Endometrial microvascular endothelial cells (primary cell): Measurements from ENCODE around the gene TMEM267. TPM values are rescaled to one million over a fixed set of nuclear protein-coding genes. Genes with fewer than 3 reads are reported as not detected.
"Not testable (repeated sequence)": the region's sequence is repeated elsewhere in the genome, so short reads cannot be mapped to it uniquely, and the experiment has no call there.

ENCODE experiments used
- in situ Hi-C: cut with HindIII; loops from 2 replicates; pipeline ENCODE4 v1.10.0; 2017; ENCODE audit warnings: low sequenced_read_pairs, low pct_unique_long_range_greater_than_20kb; ENCODE audit errors: inconsistent ontology term
- total RNA-seq: library from RNA; depleted of rRNA; stranded (reverse); fragments of >200 nt; gene quantifications from one replicate; pipeline ENCODE4 v1.2.3, GENCODE V29; 2015; ENCODE audit errors: inconsistent ontology term

TMEM267 gene
- 21.8 TPM for total RNA-seq

DNA sequence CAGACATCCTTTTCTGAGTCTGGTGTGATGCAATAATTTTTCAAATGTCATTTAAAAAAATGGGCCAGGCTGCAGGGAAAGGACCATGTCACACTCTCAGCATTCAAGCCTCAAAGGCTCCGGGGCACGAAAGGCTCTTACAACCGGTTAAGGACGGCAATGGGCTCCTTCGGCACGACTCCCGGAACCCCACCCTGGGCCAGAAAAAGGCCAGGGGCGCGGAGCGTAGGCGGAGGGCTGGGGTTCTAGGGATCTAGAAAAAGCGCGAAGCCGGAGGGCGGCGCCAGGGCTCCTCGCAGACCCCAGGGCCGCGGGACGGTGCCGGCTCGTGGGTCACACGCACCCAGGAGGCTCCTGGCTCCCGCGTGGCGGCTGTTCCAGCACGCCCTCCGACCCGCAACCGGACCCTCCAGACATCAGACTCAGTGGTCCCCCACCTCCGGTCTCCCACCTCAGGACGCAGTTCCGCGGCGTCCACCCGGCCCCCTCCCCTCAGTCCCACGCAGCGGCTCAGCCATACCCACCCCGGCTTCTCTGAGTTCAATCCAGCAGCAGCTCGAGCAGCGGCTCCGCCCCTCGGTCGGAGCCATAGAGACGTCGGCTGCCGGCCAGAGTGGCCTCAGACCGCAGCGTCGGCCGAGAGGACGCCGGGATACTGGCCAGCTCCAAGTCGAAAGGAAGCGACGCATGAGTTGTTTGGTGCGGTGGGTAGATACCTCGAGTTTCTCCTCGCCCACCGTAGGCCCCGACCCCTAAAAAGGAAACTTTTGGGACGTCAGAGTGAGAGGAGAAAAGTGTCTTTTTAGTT lies at the start of gene TMEM267:
Gene TMEM267 (minus strand): TSS at position 568 of the 808 bp plus-strand sequence. CDS start 29,896 bp downstream, outside the sequence.
- in situ Hi-C loops = no loop called here

GRCh38 chr5:43530648-43531047 lies 47.0 kb upstream of the TMEM267 start:
- in situ Hi-C loops = no loop called here

DNA sequence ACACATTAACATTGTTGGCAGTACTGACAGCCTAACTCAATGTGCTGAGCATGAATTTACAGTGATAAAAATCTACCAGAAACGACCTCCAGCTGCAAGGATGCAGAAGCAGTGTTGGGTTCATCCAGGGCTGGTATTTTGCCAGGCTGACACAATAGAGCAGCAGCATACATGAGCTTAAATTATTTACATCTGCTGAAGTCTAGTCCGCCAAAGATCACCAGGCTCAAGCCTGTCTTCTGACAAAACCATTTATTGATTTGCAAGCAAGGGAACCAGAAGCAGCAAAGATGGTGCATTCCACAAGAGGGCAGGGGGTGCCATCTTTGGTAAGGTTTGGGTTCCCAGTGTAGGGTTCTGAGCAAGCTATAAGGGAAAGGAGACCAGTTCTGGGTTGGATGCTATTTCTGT lies 40.0 kb upstream of the TMEM267 start:
- in situ Hi-C loops = no loop called here

DNA sequence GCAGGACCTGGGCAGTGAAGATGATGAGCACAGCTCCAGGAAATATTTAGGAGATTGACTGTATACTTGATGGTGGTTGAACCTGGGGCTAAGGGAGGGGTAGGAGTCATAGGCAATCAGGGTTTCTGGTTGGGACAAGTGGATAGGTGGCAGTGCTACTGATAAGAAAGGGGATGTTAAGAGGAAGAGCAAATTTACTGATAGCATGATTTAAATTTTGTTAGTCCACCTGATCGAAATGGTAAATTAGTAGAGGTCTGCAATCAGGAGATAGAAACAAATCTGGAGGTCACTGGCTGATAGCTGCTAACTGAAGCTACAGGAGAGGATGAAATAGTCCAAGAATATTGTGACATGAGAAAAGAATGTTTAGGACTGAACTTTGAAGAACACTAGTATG lies 37.0 kb upstream of the TMEM267 start:
- in situ Hi-C loops = no loop called here

- in situ Hi-C loops = no loop called here
Measured at GRCh38 chr5:43515678-43516048, 32.0 kb upstream of the TMEM267 start.

GRCh38 chr5:43514816-43515677 lies 31.4 kb upstream of the TMEM267 start, which contains the start of gene C5orf34:
C5orf34 (minus strand) TSS chr5:43515148; CDS start chr5:43509339, 5,809 bp downstream.
- in situ Hi-C loops = no loop called here

- in situ Hi-C loops = no loop called here
Measured at GRCh38 chr5:43514471-43514815, 30.8 kb upstream of the TMEM267 start.

- in situ Hi-C loops = no loop called here
Measured at GRCh38 chr5:43514025-43514424, 30.4 kb upstream of the TMEM267 start.

DNA sequence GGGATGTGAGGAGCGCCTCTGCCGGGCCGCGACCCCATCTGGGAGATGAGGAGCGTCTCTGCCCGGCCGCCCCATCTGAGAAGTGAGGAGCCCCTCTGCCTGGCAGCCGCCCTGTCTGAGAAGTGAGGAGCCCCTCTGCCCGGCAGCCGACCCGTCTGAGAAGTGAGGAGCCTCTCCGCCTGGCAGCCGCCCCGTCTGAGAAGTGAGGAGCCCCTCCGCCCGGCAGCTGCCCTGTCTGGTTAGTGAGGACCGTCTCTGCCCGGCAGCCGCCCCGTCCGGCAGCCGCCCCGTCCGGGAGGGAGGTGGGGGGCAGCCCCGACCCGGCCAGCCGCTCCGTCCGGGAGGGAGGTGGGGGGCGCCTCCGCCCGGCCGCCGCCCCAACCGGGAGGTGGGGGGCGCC lies 27.4 kb upstream of the TMEM267 start:
- in situ Hi-C loops = not testable (repeated sequence)

DNA sequence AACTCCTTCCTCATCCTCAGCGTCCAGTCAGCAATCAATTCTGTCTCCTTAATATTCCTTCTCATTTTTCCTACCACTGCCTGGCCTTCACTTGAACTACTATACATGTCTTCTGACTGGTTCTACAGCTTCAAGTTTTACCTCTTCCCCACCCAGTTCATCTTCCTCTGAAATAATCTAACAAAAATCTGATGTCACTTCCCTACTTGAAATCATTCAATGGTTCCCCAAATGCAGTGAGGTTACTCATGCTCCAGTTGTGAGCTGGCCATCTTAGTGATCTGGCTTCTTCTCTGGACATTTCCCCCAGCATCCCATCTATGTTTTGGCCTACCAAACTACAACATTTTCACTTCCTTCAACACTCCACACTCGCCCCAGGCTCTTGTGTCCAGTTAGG lies 14.9 kb upstream of the TMEM267 start:
- in situ Hi-C loops = no loop called here

- in situ Hi-C loops = no loop called here
Measured at GRCh38 chr5:43497311-43498104, 13.8 kb upstream of the TMEM267 start.

DNA sequence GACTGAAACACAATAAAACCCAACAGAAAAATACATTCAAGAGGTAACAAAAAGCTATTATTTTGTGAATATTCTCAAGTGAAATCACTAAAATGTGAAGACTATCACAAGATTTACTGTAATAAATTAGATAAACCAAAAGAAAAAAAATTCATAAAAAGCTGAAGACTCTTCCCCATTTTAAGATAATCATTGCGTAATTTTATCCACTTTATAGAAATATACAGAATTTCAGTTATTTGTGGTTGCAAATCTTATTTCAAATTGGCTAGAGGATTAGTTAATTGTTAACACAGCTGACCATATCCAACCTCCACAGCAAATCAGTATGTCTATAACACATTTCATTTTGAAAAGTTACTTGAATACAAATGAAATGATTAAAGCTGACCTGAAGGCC lies 7.7 kb upstream of the TMEM267 start:
- in situ Hi-C loops = no loop called here

- in situ Hi-C loops = no loop called here
Measured at GRCh38 chr5:43486353-43486752, 2.7 kb upstream of the TMEM267 start.

- in situ Hi-C loops = no loop called here
Measured at GRCh38 chr5:43485406-43485805, 1.7 kb upstream of the TMEM267 start.

DNA sequence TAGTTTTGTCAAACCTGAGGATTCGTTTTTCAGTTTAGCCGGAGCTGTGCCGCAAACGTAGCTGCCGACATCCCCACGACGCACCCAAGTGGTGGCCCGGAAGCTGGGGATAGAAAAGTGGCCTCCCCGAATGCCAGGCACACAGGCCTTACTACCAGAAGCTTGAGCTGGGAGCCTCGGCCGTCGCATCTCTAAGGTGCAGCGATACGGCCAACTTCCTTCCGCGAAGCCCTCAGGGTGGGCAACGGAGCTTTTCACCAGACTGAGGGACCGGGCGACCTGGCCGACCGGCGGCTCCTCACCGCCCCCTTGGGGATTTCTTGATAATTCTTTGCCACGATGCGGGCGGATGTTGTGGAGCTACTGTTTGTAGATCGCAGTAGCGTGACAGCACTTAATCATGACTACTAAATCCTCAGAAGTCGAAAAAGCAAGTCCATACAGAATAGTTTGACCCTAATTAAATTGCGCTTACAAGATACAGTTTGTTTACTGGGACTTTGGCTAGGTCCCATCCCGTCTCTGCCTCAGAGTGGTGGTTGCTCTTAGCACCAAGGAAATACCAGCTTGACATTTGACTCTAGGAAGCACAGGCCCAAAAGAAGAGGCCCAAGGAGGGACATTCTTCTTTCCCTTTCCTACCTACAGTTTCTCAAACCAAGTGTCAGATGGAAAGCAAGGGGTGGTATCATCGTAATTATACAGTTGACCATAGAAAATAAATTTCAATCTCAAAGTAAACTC lies 613 bp upstream of the TMEM267 start:
- in situ Hi-C loops = no loop called here

DNA sequence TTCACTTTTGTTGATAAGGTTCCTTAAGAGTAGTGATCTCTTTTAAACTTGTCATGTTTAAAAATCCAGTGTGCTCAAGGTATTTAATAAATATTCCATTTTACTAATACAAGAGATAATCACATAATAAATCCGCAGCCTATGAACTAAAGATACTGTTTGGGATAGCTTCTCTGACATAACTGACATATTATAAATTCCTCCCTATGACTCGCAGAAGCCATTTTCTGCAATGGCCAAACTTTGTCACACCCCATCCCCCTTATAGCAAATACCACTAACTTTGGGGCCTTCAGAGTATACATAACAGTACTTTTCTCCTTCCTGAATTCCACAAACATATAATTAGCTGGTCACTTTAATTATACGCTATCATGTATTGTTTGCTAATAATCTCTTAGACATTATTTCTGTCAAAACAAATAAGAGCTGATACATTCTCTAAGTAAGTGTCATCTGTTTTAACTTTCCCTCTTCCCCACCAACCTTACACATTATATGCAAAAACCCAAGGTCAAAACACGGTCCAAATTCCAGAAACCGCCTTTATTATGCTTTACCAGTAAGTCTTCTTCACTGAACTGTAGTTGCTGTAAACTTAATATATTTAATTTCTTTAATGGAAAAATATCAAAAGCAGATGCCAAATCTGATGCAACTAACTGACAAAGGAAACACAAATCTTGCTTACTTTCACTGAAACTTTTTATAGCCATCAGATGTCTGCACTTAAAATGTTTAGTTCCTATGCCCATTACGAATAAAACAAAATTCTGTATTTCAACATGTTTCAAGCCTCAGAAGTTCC lies 971 bp downstream of the TMEM267 start:
- in situ Hi-C loops = no loop called here

GRCh38 chr5:43469671-43470391 lies 13.8 kb downstream of the TMEM267 start:
- in situ Hi-C loops = no loop called here
